Activated CD8-positive, alpha-beta T cell treated with anti-CD3 and anti-CD28 coated beads for 36 hours (primary cell): ENCODE results near the gene RETREG1. TPM values are rescaled to one million over a fixed set of nuclear protein-coding genes. Genes with fewer than 3 reads are reported as not detected.

ENCODE experiments used
- ATAC-seq: fragments of 200-7000 bp; cut with Tn5 transposase; one replicate; pipeline ENCODE4 v1.10.0; 2021; ENCODE audit warnings: mild to moderate bottlenecking, moderate library complexity
- CTCF ChIA-PET: fragments of 350-600 bp; sonication (Branson Sonifier 250); formaldehyde crosslinking; loops from one replicate; lab custom pipeline; 2021; ENCODE audit warnings: antibody characterized with exemption; lab: Charles Lee
- POLR2A ChIA-PET: fragments of 350-600 bp; sonication (Branson Sonifier 250); formaldehyde crosslinking; loops from one replicate; lab custom pipeline; 2021; ENCODE audit warnings: antibody characterized with exemption; lab: Charles Lee
- DNase-seq: peaks from one replicate; pipeline ENCODE4 v3.0.0-alpha.2; 2020
- H3K27ac Mint-ChIP-seq: one replicate; pipeline ENCODE4 v1.8.0; 2021; ENCODE audit warnings: mild to moderate bottlenecking, mixed read lengths
- H3K27me3 Mint-ChIP-seq: one replicate; pipeline ENCODE4 v1.8.0; 2021; ENCODE audit warnings: mixed read lengths
- H3K36me3 Mint-ChIP-seq: one replicate; pipeline ENCODE4 v1.8.0; 2021; ENCODE audit warnings: low read depth, mixed read lengths
- H3K4me1 Mint-ChIP-seq: one replicate; pipeline ENCODE4 v1.8.0; 2021; ENCODE audit warnings: low read depth, mixed read lengths
- H3K4me3 Mint-ChIP-seq: one replicate; pipeline ENCODE4 v1.8.0; 2021; ENCODE audit warnings: mild to moderate bottlenecking, moderate library complexity, mixed read lengths
- H3K9me3 Mint-ChIP-seq: one replicate; pipeline ENCODE4 v1.8.0; 2021; ENCODE audit warnings: mixed read lengths
- intact Hi-C: fragments of 100-400 bp; cut with micrococcal nuclease; formaldehyde crosslinking; loops from one replicate; pipeline ENCODE4 v1.10.0; 2022
- total RNA-seq, 2 experiments: library from RNA; stranded (reverse); gene quantifications; one replicate each; pipeline ENCODE4 v1.2.3, GENCODE V29; 2021
- TF ChIP-seq, protein P1 (sequence below): fragments of 200-600 bp; IDR thresholded peaks from one replicate; pipeline ENCODE4 v1.8.0; 2022; ENCODE audit warnings: antibody characterized with exemption, mild to moderate bottlenecking

The RETREG1 gene
- total RNA-seq, 2 experiments from 2014 or later: 31.7 to 31.9 TPM

DNA sequence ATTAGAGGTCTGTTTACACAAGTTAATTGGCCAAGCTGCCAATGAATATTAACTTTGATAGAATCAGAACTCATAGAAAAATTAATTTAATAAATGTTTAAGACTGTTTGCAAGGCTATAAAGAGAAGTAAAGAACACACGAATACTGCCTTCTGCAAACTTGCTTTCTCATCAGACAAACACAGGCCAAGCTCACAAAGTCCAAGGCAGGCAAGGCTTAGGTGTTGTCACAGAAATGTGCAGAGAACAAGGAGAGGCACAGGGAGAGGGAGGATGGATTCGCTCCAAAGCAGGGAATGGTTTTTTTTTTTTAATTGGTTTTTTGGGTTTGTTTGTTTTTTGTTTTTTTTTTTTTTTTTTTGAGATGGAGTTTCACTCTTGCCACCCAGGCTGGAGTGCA, 43.4 kb downstream of the RETREG1 start:
- TF ChIP-seq, protein P1, sequence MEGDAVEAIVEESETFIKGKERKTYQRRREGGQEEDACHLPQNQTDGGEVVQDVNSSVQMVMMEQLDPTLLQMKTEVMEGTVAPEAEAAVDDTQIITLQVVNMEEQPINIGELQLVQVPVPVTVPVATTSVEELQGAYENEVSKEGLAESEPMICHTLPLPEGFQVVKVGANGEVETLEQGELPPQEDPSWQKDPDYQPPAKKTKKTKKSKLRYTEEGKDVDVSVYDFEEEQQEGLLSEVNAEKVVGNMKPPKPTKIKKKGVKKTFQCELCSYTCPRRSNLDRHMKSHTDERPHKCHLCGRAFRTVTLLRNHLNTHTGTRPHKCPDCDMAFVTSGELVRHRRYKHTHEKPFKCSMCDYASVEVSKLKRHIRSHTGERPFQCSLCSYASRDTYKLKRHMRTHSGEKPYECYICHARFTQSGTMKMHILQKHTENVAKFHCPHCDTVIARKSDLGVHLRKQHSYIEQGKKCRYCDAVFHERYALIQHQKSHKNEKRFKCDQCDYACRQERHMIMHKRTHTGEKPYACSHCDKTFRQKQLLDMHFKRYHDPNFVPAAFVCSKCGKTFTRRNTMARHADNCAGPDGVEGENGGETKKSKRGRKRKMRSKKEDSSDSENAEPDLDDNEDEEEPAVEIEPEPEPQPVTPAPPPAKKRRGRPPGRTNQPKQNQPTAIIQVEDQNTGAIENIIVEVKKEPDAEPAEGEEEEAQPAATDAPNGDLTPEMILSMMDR: no peak
- DNase-seq (no peak), ATAC-seq (no peak)
- H3K36me3 Mint-ChIP-seq: peaks cover 15% of the 10 kb centered on the region
- peak overlapping the region; percentile 68 for H3K27ac Mint-ChIP-seq
- no peaks in the 10 kb centered on the region for H3K9me3 Mint-ChIP-seq
- CTCF ChIA-PET: no interaction called here
- intact Hi-C loops: no loop called here
- POLR2A ChIA-PET: no interaction called here
- H3K27me3 Mint-ChIP-seq: no peaks in the 10 kb centered on the region
- no peak overlapping the region for H3K4me3 Mint-ChIP-seq
- peaks cover 33% of the 10 kb centered on the region for H3K4me1 Mint-ChIP-seq

DNA sequence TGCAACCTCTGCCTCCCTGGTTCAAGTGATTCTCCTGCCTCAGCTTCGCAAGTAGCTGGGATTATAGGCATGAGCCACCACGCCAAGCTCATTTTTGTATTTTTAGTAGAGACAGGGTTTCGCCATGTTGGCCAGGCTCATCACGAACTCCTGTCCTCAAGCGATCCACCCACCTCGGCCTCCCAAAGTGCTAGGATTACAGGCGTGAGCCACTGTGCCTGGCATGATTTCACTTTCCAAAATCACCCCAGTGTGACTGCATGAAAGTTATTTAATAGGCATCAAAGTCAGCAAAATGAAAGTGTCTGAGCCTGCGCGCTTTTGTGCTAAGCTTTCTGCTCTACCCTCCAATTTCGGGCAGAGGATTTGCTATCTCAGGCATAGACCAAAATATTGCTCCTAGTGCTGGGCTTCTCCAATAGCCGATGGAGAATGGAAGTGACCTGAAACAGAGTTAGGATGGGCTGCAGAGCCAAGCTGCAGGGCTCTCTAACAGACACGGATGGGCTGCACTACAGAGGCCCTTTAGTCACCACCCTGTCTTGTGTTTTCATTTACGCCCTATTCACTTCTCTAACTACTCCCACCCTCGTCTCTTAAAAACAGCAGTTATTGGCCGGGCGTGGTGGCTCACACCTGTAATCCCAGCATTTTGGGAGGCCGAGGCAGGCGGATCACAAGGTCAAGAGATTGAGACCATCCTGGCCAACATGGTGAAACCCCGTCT, 44.3 kb downstream of the RETREG1 start:
- Mint-ChIP-seq H3K4me1 (peaks cover 32% of the 10 kb centered on the region), H3K36me3 (peaks cover 13% of the 10 kb centered on the region), H3K9me3 (no peaks in the 10 kb centered on the region), H3K27ac (no peak overlapping the region), H3K4me3 (no peak overlapping the region), H3K27me3 (no peaks in the 10 kb centered on the region)
- no peak for DNase-seq
- intact Hi-C loops: no loop called here
- POLR2A ChIA-PET: no interaction called here
- TF ChIP-seq, protein P1: no peak
- no peak for ATAC-seq
- CTCF ChIA-PET: interaction anchor here (1.2 to 2.0 kb wide), 4 partner anchors 11 to 22 kb away, joined by 3 to 7 read pairs (median 4); no protein-coding TSS in a partner anchor

DNA sequence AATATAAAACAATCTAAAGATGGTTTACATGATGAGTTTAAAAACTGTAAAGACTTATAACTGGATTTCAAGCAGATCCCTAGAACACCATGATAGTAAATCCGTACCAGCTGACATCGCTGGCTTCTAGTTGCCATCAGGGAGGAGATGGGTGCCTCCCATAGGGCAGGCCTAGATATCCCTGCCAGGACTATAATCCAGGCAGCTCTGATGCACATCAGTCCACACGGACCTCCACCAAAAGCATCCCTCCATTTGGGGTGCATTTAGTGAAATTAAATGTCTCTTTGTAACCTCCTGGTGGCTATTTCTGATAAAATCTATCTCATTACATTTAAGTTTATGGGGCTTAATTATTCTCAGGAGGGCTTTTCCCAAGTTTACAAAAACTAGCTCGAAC, 45.8 kb downstream of the RETREG1 start:
- no peak overlapping the region for H3K27ac Mint-ChIP-seq
- ATAC-seq (no peak), DNase-seq (no peak)
- peaks cover 19% of the 10 kb centered on the region for H3K36me3 Mint-ChIP-seq
- no peaks in the 10 kb centered on the region for H3K27me3 Mint-ChIP-seq
- POLR2A ChIA-PET: no interaction called here
- CTCF ChIA-PET: interaction anchor here (1.0 to 2.0 kb wide), 5 partner anchors 9 to 24 kb away, joined by 3 to 7 read pairs (median 3); no protein-coding TSS in a partner anchor
- TF ChIP-seq, protein P1: no peak
- intact Hi-C loops: no loop called here
- no peak overlapping the region for H3K4me3 Mint-ChIP-seq
- H3K4me1 Mint-ChIP-seq: peaks cover 39% of the 10 kb centered on the region
- H3K9me3 Mint-ChIP-seq: no peaks in the 10 kb centered on the region

DNA sequence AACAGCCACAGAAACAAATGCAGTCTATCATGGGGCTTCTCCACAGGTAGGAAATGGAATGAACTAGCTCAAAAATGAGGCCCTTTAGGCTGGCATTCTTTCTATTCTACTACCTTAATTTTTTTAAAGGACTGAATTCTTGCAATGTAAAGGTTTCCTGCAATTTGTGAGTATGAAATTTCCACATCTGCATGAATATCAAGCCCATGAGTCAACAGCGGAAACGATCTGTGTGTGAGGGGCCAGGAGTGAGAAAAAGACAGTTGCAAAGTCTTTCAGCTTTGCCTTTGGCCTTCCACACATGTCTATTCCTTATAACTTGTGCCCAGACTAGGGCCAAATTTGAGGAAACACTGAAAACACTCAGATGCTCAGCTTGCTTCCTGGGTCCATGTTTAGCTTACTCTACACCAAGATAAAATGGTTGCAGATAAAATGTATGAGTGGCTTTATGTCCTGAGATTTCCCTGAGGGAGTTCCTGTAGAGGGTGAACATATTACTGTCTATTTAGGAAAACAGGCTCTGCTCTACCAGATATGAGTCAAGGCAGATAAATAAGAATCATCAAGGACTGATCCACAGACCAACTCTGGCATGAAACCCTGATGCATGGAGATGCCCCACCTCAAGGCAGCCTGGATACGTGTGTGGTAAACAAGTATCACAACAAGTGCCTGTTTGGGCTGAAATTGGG, 46.5 kb downstream of the RETREG1 start:
- CTCF ChIA-PET: interaction anchor here (0.7 to 0.9 kb wide), 2 partner anchors 15 to 18 kb away, joined by 3 to 4 read pairs; no protein-coding TSS in a partner anchor
- peaks cover 39% of the 10 kb centered on the region for H3K4me1 Mint-ChIP-seq
- H3K4me3 Mint-ChIP-seq: no peak overlapping the region
- POLR2A ChIA-PET: no interaction called here
- TF ChIP-seq, protein P1: no peak
- ATAC-seq (no peak), DNase-seq (no peak)
- H3K36me3 Mint-ChIP-seq: peaks cover 19% of the 10 kb centered on the region
- intact Hi-C loops: no loop called here
- no peak overlapping the region for H3K27ac Mint-ChIP-seq
- no peaks in the 10 kb centered on the region for H3K9me3 Mint-ChIP-seq
- no peaks in the 10 kb centered on the region for H3K27me3 Mint-ChIP-seq
